ENCODE data around the gene TEKT5.
A peak's percentile ranks its signal among the peaks of the same experiment; 100 is the strongest.

Gene TEKT5

GRCh38 chr16:10699756-10700155 lies 5.0 kb upstream of the TEKT5 start:
- no peak for TF ChIP-seq CTCF (conservative IDR thresholded peaks at IDR 0.05)
- H3K27ac ChIP-seq: no peak overlapping the region

DNA sequence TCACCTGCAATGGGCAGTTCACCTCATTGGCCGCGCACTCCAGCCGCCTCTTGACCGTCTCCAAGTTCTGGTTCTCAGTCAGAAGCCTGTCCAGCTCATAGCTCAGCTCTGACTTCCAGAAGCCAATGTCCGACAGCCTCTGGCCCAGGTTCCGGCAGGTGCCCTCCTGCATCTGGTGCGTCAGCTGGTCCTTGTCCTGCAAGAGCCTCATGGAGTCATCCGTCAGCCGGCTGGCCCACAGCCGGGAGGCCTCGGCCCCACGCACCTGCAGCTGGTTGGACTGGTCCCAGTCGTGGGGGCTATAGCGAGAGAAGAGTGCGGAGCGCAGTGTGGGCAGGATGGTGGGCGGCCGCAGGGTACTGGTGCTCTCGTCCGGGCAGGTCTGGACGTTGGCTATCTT lies 424 bp downstream of the TEKT5 start:
- H3K27ac ChIP-seq: no peak overlapping the region
- no peak for TF ChIP-seq CTCF (conservative IDR thresholded peaks at IDR 0.05)

DNA sequence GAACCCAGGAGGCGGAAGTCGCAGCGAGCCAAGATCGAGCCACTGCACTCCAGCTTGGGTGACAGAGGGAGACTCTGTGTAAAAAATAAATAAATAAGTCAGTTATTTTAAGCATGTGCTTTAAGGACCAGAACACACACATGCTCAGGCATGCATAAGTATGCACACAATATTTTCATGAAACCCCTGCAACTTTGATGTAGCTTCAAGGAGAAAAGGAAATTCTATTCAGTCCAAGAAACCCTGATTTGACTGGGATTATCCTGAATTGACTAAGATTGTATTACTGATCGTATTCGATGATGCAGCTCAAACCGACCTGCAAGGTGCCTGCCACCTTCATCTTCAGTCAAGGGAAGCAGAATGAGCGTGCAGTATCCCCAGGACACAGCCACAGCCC lies 841 bp downstream of the TEKT5 start:
- TF ChIP-seq CTCF (conservative IDR thresholded peaks at IDR 0.05): no peak
- H3K27ac ChIP-seq: no peak overlapping the region

GRCh38 chr16:10692470-10692869 lies 2.3 kb downstream of the TEKT5 start:
- H3K27ac ChIP-seq: no peak overlapping the region
- TF ChIP-seq CTCF (conservative IDR thresholded peaks at IDR 0.05): no peak

DNA sequence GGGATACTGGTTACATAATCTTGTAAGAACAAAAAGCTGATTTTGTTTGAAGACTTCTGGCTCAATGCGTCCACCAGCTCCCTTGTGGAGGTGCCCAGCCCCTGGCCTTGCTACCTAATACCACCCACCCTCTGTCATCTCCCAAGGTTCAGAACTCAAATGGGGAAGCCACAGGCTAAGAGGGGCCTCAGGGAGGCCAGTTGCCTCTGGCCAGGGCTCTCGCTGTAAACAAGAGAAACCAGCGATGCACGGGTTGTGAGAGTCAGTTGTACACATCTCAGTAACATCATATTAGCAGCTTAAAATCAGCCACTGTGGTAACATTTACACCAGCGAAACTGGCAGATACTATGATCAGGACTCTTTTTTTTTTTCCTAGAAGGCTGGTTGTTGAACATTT lies 6.0 kb downstream of the TEKT5 start:
- peak overlapping the region; percentile 69 for H3K27ac ChIP-seq
- TF ChIP-seq CTCF (conservative IDR thresholded peaks at IDR 0.05): no peak

- H3K27ac ChIP-seq: peak overlapping the region; percentile 69
- TF ChIP-seq CTCF (conservative IDR thresholded peaks at IDR 0.05): no peak
Observed at GRCh38 chr16:10688291-10688690, 6.4 kb downstream of the TEKT5 start.

GRCh38 chr16:10685709-10686108 lies 9.0 kb downstream of the TEKT5 start:
- TF ChIP-seq CTCF (conservative IDR thresholded peaks at IDR 0.05): no peak
- H3K27ac ChIP-seq: no peak overlapping the region

All from VCaP (cell line).